Thyroid gland (tissue), 4 donors: ENCODE data around the gene FRMD4A. TPM values are rescaled to one million over a fixed set of nuclear protein-coding genes. Genes with fewer than 3 reads are reported as not detected.

Experiments
- DNase-seq, 2 donors: peaks; one replicate each; pipeline ENCODE4 v3.0.0-alpha.2; 2019
- H3K27ac ChIP-seq, 3 donors: fragments of 200-600 bp; sonication (generic); 1 replicate in 2 of 3; 2 replicates in 1 of 3; pipeline ENCODE4 v1.5.1; 2016 to 2019; ENCODE audit warnings: mild to moderate bottlenecking in 1 of 3, moderate library complexity in 1 of 3
- H3K27me3 ChIP-seq: fragments of 200-600 bp; sonication (generic); one replicate; pipeline ENCODE4 v1.5.1; 2019
- H3K36me3 ChIP-seq, 2 donors: fragments of 200-600 bp; sonication (generic); one replicate each; pipeline ENCODE4 v1.5.1; 2016 to 2019
- H3K4me1 ChIP-seq, 2 donors: fragments of 200-600 bp; sonication (generic); one replicate each; pipeline ENCODE4 v1.5.1; 2017 to 2019
- H3K4me3 ChIP-seq, 3 donors: fragments of 200-600 bp; sonication (generic); replicated peaks in 1 of 3; 1 replicate in 2 of 3; 2 replicates in 1 of 3; pipeline ENCODE4 v1.5.1; 2016; ENCODE audit warnings: mild to moderate bottlenecking in 1 of 3
- H3K9me3 ChIP-seq: fragments of 200-600 bp; sonication (generic); one replicate; pipeline ENCODE4 v1.5.1; 2017
- POLR2A ChIP-seq, 2 donors: fragments of 450-650 bp; IDR thresholded peaks; one replicate each; pipeline ENCODE4 v1.6.1; 2017; ENCODE audit warnings: antibody characterized with exemption in 2 of 2, mild to moderate bottlenecking in 2 of 2, moderate library complexity in 1 of 2
- WGBS, 2 donors: methylation state at CpG; one replicate each; pipeline ENCODE4 v1.1.5; 2017; 5-methylcytosine and 5-hydroxymethylcytosine counted together
- intact Hi-C: fragments of 100-400 bp; cut with DNase I; formaldehyde crosslinking; loops from one replicate; pipeline ENCODE4 v1.15.1; 2023
- total RNA-seq, 4 donors: library from RNA; depleted of rRNA; stranded (reverse); fragments of >200 nt; gene quantifications; one replicate each; pipeline ENCODE4 v1.2.3, GENCODE V29; 2016
- TF ChIP-seq, protein P1 (sequence below), 6 experiments: fragments of 200-600 bp in 3 of 6; fragments of 450-650 bp in 3 of 6; sonication (generic) in 3 of 6; IDR thresholded peaks; one replicate each; pipeline ENCODE4 v1.5.1; 2016 to 2019; ENCODE audit warnings: antibody characterized with exemption in 6 of 6, mild to moderate bottlenecking in 2 of 6, inconsistent platforms in 1 of 6, moderate library complexity in 1 of 6

FRMD4A gene
- total RNA-seq, 4 donors from 2014 or later: 10.6 to 18.6 (median 16.3) TPM

DNA sequence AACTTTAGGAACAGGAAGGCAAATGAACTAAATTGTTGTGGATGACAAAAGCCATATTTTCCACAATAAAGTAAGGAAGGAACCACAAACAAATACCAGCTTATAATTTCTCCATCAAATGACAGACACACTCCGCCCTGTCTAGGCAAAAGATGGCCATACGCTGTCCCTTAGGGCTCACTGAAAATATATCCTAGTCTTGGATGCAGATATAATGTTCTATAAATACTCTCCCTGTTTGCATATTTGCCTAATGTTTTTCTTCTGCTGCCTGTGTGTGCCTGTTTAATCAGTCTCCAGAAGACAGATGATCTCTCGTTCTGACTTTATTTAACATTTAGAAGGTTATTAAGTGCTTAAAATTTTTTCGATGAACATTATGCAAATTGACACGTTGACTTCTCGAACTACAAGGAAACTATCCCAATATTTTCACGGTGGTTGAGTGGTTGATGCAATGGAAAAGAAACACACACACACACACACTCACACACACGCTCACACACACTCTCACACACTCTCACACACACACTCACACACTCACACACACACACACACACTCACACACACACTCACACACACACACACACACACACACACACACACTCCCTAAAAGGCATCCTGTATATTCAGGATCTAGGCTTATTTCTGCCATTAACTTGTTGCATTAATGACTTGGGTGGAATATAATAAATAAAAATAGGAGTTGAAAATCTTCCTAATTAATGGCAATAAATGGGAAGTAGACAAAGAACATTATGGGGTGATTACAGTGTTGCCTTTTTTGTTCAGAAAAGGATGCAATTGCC lies 446.9 kb downstream of the FRMD4A start:
- intact Hi-C loops: no loop called here
- H3K27ac ChIP-seq: no peak overlapping the region
- 68 to 72% methylated on average over 8 of the region's 8 CpGs for WGBS, 2 donors
- H3K36me3 ChIP-seq: no peaks in the 10 kb centered on the region
- DNase-seq: no peak
- H3K4me3 ChIP-seq: no peak overlapping the region
- peaks cover 10 to 18% of the 10 kb centered on the region in 2 donors for H3K4me1 ChIP-seq
- TF ChIP-seq, protein P1, sequence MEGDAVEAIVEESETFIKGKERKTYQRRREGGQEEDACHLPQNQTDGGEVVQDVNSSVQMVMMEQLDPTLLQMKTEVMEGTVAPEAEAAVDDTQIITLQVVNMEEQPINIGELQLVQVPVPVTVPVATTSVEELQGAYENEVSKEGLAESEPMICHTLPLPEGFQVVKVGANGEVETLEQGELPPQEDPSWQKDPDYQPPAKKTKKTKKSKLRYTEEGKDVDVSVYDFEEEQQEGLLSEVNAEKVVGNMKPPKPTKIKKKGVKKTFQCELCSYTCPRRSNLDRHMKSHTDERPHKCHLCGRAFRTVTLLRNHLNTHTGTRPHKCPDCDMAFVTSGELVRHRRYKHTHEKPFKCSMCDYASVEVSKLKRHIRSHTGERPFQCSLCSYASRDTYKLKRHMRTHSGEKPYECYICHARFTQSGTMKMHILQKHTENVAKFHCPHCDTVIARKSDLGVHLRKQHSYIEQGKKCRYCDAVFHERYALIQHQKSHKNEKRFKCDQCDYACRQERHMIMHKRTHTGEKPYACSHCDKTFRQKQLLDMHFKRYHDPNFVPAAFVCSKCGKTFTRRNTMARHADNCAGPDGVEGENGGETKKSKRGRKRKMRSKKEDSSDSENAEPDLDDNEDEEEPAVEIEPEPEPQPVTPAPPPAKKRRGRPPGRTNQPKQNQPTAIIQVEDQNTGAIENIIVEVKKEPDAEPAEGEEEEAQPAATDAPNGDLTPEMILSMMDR (IDR thresholded peaks at IDR 0.05): no peak
- no peak for TF ChIP-seq POLR2A (IDR thresholded peaks at IDR 0.05)
- no peaks in the 10 kb centered on the region for H3K9me3 ChIP-seq
- H3K27me3 ChIP-seq: no peaks in the 10 kb centered on the region

DNA sequence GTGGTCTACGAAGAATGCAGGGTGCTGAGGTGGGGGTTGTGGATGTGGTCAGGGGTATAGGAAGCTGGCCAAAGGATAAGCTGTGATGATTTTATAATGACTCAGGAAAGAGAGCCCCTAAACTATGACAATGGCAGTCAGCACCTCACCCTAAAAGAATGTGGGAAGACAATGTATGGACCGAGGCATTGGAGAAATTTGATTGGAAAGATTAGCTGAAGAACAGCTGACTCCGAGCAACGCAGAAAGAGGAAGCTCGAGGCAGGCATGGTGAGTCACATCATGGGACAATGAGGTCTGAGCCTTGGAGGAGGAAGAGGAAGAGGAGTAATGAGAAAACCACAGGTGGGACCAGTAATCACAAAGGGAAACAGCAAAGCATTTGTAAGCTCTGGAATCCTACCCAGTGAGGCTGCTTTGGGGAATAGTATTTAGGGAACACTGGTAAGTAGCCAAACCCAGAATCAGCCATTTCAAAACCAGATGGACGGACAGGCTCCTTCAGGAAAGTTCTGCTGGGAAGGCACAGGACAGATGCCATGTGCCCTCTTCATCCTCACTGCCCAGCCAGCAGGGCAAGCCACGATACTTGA lies 448.5 kb downstream of the FRMD4A start:
- no peak for DNase-seq

DNA sequence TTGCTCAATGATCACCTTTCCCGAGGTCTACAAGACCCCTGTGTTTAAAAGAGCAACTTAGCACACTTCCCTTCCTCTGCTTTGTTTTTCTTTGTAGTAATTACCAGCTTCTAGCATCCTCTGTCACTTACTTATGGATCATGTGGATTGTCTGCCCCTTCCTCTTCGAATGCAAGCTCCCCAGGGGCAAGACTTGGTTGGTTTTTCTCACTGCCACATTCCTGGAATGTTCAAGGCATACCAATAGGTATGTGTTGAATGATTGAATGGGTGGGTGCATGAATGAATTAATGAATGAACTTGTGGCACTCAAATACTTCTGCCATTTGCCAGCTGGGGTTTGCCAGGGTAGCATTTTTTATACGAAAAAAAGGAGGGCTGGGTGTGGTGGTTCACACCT lies 450.0 kb downstream of the FRMD4A start:
- Histone ChIP-seq H3K4me1 (peaks cover 29 to 31% of the 10 kb centered on the region in 2 donors), H3K36me3 (no peaks in the 10 kb centered on the region), H3K4me3 (no peak overlapping the region), H3K27me3 (no peaks in the 10 kb centered on the region), H3K9me3 (no peaks in the 10 kb centered on the region), H3K27ac (no peak overlapping the region)
- intact Hi-C loops: no loop called here
- 86 to 94% methylated on average over 3 of the region's 3 CpGs for WGBS, 2 donors
- TF ChIP-seq POLR2A (IDR thresholded peaks at IDR 0.05): no peak
- TF ChIP-seq, protein P1 (IDR thresholded peaks at IDR 0.05): no peak
- no peak for DNase-seq

More for the DNA sequence above, 448.5 kb downstream of the FRMD4A start:
- TF ChIP-seq, protein P1 (IDR thresholded peaks at IDR 0.05): no peak
- no peak for TF ChIP-seq POLR2A (IDR thresholded peaks at IDR 0.05)
- no peaks in the 10 kb centered on the region for H3K9me3 ChIP-seq
- WGBS, 2 donors: 71 to 76% methylated on average over 7 of the region's 7 CpGs
- intact Hi-C loops: no loop called here
- peaks cover 26 to 32% of the 10 kb centered on the region in 2 donors for H3K4me1 ChIP-seq
- no peak overlapping the region for H3K4me3 ChIP-seq
- no peaks in the 10 kb centered on the region for H3K27me3 ChIP-seq
- no peaks in the 10 kb centered on the region for H3K36me3 ChIP-seq
- peak overlapping the region in 2 of 3 donors; percentile 18 to 37 for H3K27ac ChIP-seq

DNA sequence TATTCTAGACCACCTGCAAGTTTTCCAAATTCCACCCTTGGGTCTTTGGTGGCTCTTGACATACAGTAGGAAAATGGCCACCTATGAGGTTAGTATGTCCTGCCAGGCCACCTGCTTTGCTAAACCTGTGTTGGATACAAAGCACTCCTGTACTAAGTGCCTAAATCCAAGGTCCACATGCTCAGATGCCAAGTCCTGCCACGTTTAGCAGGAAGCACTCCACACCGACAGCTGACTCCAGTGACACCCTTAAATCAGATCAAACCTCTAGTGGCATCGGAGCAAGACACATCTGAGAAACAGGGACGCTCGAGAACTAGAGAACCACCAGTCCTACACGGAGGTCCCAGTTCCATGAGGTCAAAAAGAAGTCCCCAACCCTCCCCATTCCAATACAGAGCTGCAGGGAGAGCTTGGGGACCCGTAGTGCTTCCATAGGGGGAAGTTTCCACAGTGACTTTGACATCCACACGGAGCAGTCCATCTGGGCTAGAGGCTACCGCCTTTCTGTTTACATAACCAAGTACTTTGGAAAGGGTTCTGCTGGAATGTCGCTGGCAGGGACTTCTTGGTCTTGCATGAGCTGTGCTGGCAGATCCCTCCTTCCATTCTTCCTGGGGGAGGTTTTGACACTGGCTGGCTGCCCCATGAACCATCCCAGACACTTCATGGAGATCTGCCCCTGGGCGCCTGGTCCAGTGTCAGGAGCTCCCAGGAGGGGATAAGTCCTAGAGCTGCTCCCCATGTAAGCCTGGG lies 453.4 kb downstream of the FRMD4A start:
- Histone ChIP-seq H3K4me1 (peaks cover 18 to 22% of the 10 kb centered on the region in 2 donors), H3K4me3 (no peak overlapping the region), H3K27me3 (no peaks in the 10 kb centered on the region), H3K27ac (peak overlapping the region; percentile 54 to 91 (median 74)), H3K36me3 (no peaks in the 10 kb centered on the region), H3K9me3 (no peaks in the 10 kb centered on the region)
- intact Hi-C loops: no loop called here
- TF ChIP-seq, protein P1 (IDR thresholded peaks at IDR 0.05): no peak
- TF ChIP-seq POLR2A (IDR thresholded peaks at IDR 0.05): no peak
- 35 to 46% methylated on average over 8 to 10 of the region's 11 CpGs for WGBS, 2 donors
- DNase-seq: peak; percentile 71 to 89
